Retinal pigment epithelial cell (primary cell): Measurements from ENCODE around the gene PDIA3.

Experiments
- DNase-seq: peaks from one replicate; pipeline ENCODE4 v3.0.0-alpha.2; 2010; ENCODE audit warnings: low read depth
- H3K4me3 ChIP-seq: 2 replicates; pipeline ENCODE4 v1.5.1; 2011; ENCODE audit warnings: mild to moderate bottlenecking, low read length, control low read depth, moderate library complexity
- CTCF ChIP-seq: conservative IDR thresholded peaks from 2 replicates; pipeline ENCODE4 v1.5.1; 2011; ENCODE audit warnings: low read depth, low read length, control low read depth, inconsistent platforms

Gene PDIA3

GRCh38 chr15:43748376-43748775 lies 2.1 kb downstream of the PDIA3 start:
- no peak overlapping the region for H3K4me3 ChIP-seq

GRCh38 chr15:43749690-43750345 lies 3.6 kb downstream of the PDIA3 start:
- TF ChIP-seq CTCF, result no peak
- no peak for DNase-seq
- no peak overlapping the region for H3K4me3 ChIP-seq

More at GRCh38 chr15:43748376-43748775, 2.1 kb downstream of the PDIA3 start:
- DNase-seq, result no peak
- TF ChIP-seq CTCF, result no peak

- TF ChIP-seq CTCF, result no peak
- no peak overlapping the region for H3K4me3 ChIP-seq
These were observed 5.6 kb downstream of the PDIA3 start for GRCh38 chr15:43751885-43752284.

GRCh38 chr15:43762824-43763223 lies 16.6 kb downstream of the PDIA3 start:
- no peak for TF ChIP-seq CTCF
- no peak overlapping the region for H3K4me3 ChIP-seq
- DNase-seq, result no peak

More at GRCh38 chr15:43751885-43752284, 5.6 kb downstream of the PDIA3 start:
- no peak for DNase-seq

GRCh38 chr15:43763819-43764446 lies 17.7 kb downstream of the PDIA3 start:
- no peak for DNase-seq
- no peak overlapping the region for H3K4me3 ChIP-seq
- TF ChIP-seq CTCF, result no peak

GRCh38 chr15:43769584-43770228 lies 23.5 kb downstream of the PDIA3 start:
- peak; percentile 97 for TF ChIP-seq CTCF
- no peak for DNase-seq
- no peak overlapping the region for H3K4me3 ChIP-seq
